ENCODE data around the gene SCUBE3. TPM values are rescaled to one million over a fixed set of nuclear protein-coding genes. Genes with fewer than 3 reads are reported as not detected.

Gene SCUBE3
- total and polyA plus RNA-seq, 2 of the 8 experiments (the other 6 are each of a cell fraction or from before 2014, with no cell fraction given): 0.80 to 1.0 TPM

DNA sequence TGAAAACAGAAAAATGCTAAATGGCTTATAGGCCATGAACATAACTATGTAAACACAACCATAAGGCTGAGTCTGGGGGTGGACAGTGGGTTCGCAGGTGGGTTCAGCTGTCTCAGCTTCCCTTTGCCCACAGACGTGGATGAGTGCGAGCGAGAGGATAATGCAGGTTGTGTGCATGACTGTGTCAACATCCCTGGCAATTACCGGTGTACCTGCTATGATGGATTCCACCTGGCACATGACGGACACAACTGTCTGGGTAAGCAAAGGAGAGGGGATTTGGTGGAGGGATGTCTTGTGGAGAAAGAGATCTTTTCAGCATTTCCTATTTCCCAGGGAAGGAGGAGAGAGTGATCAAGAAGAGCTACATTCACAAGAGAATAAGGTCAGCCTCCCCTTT lies 14.7 kb downstream of the SCUBE3 start:
- Histone ChIP-seq H3K4ac (replicated peaks; ENCODE audit: insufficient read length, low read depth, low read length) (no peak overlapping the region), H2BK15ac (ENCODE audit: low read length) (no peak overlapping the region), H4K91ac (replicated peaks; ENCODE audit: insufficient read length, low read length) (no peak overlapping the region), H3K27ac (ENCODE audit: low read depth, low read length) (no peak overlapping the region), H2AFZ (ENCODE audit: low read length) (no peak overlapping the region), H3K9me3 (ENCODE audit: insufficient read depth in 2 of 2, low read depth in 1 of 2, low read length in 1 of 2) (no peaks in the 10 kb centered on the region), H3K4me2 (ENCODE audit: insufficient read depth in 1 of 2, low read depth in 2 of 2, low read length in 2 of 2) (no peak overlapping the region), H3K4me3 (ENCODE audit: extremely low read depth in 1 of 4, insufficient read depth in 2 of 4, low read depth in 3 of 4, low read length in 4 of 4) (no peak overlapping the region), H2BK120ac (replicated peaks; ENCODE audit: low read depth, low read length) (no peak overlapping the region), H4K20me1 (replicated peaks in 1 of 2; ENCODE audit: control insufficient read depth in 1 of 2, insufficient read depth in 2 of 2, low read length in 2 of 2) (peaks cover 3 to 12% of the 10 kb centered on the region in 2 experiments), H3K27me3 (replicated peaks in 1 of 4; ENCODE audit: control insufficient read depth in 3 of 4, extremely low read depth in 1 of 4, insufficient read depth in 3 of 4, low read length in 3 of 4) (peaks cover 0 to 4% (median 2%) of the 10 kb centered on the region in 4 experiments; a peak in 5 of 7 replicates), H2BK5ac (ENCODE audit: low read depth, low read length) (no peak overlapping the region), H3K9ac (replicated peaks in 1 of 4; ENCODE audit: extremely low read depth in 1 of 4, low read depth in 3 of 4, low read length in 3 of 4) (no peak overlapping the region), H3K79me2 (ENCODE audit: control insufficient read depth in 1 of 2, insufficient read depth in 2 of 2, low read length in 2 of 2) (no peaks in the 10 kb centered on the region), H3K18ac (ENCODE audit: extremely low read depth, low read length) (no peak overlapping the region), H4K5ac (ENCODE audit: insufficient read length, low read depth, low read length) (no peak overlapping the region), H3K23me2 (ENCODE audit: low read depth, low read length) (no peaks in the 10 kb centered on the region), H3K4me1 (replicated peaks in 1 of 4; ENCODE audit: control insufficient read depth in 3 of 4, insufficient read depth in 4 of 4, low read length in 3 of 4) (no peaks in the 10 kb centered on the region; a peak in 1 of 7 replicates), H3K14ac (ENCODE audit: insufficient read length) (no peak overlapping the region), H2BK12ac (ENCODE audit: low read depth, low read length) (no peak overlapping the region), H2BK20ac (ENCODE audit: low read length) (no peak overlapping the region), H3K56ac (replicated peaks; ENCODE audit: insufficient read length, low read depth, low read length) (no peak overlapping the region), H3K23ac (ENCODE audit: insufficient read length) (no peak overlapping the region), H4K8ac (ENCODE audit: extremely low read depth, insufficient read depth, low read length) (no peak overlapping the region), H3K36me3 (ENCODE audit: control insufficient read depth in 2 of 4, insufficient read depth in 4 of 4, low read length in 3 of 4) (no peaks in the 10 kb centered on the region; a peak in 1 of 8 replicates), H2AK5ac (ENCODE audit: low read depth, low read length) (no peak overlapping the region), H3K79me1 (ENCODE audit: low read depth, low read length) (no peaks in the 10 kb centered on the region)
- ChIA-PET POLR2A (ENCODE audit: partially characterized antibody) (interaction anchor here (0.8 to 1.2 kb wide), 2 partner anchors 9 to 31 kb away, joined by 3 to 4 read pairs; partner anchors contain the start of gene ZNF76), CTCF (ENCODE audit: partially characterized antibody) (interaction anchor here (0.9 to 4.5 kb wide), 8 partner anchors 10 to 89 kb away, joined by 3 to 18 read pairs (median 4); no protein-coding TSS in a partner anchor)
- TF ChIP-seq RBBP5 (IDR thresholded peaks at IDR 0.05; ENCODE audit: borderline replicate concordance, low read depth, low read length) (no peak), TCF12 (IDR thresholded peaks at IDR 0.05; ENCODE audit: low read depth, low read length) (no peak), RXRA (IDR thresholded peaks at IDR 0.05; ENCODE audit: insufficient read depth, low read depth, low read length) (no peak), RAD21 (IDR thresholded peaks at IDR 0.05 in 1 of 2, conservative IDR thresholded peaks at IDR 0.05 in 1 of 2; ENCODE audit: low read depth in 2 of 2, low read length in 2 of 2) (no peak), CREB1 (IDR thresholded peaks at IDR 0.05) (no peak), PHF8 (conservative IDR thresholded peaks at IDR 0.05; ENCODE audit: low read depth, low read length) (no peak), TEAD4 (IDR thresholded peaks at IDR 0.05; ENCODE audit: low read depth, low read length) (no peak), SIRT6 (IDR thresholded peaks at IDR 0.05; ENCODE audit: low read length) (no peak), JUN (IDR thresholded peaks at IDR 0.05; ENCODE audit: low read depth, low read length) (no peak), TBP (IDR thresholded peaks at IDR 0.05; ENCODE audit: low read depth, low read length) (no peak), SAP30 (IDR thresholded peaks at IDR 0.05; ENCODE audit: insufficient read depth, insufficient replicate concordance, low read length) (no peak)
- no peak for FAIRE-seq
- WGBS, 2 experiments (ENCODE audit: extremely low coverage in 1 of 2, insufficient coverage in 1 of 2, insufficient read length in 1 of 2, insufficient replicate concordance in 2 of 2, low coverage in 1 of 2, low lambda C conversion rate in 2 of 2, missing lambda C conversion rate in 1 of 2): 91% methylated on average over 6 of the region's 6 CpGs; no CpG with 5 or more reads in 1 of the 2 experiments
- no peak for DNase-seq (ENCODE audit: low read depth in 1 of 2, low spot score in 2 of 2)

Measured in H1 (cell line).